SU-DHL-6 (cell line): ENCODE data around the gene ANP32D.

Source experiments
- CTCF ChIP-seq: fragments of 200-600 bp; sonication (generic); IDR thresholded peaks from one replicate; pipeline ENCODE4 v1.5.1; 2017; ENCODE audit warnings: antibody characterized with exemption, mild to moderate bottlenecking, low read length, moderate library complexity; ENCODE audit not compliant: insufficient read depth, poor library complexity, severe bottlenecking
- EZH2phosphoT487 ChIP-seq: fragments of 200-600 bp; sonication (generic), shearing (Covaris generic); conservative IDR thresholded peaks from 2 replicates; pipeline ENCODE4 v1.6.1; 2018; ENCODE audit warnings: mild to moderate bottlenecking, antibody characterized with exemption, low read length, moderate library complexity, mixed read lengths

GRCh38 chr12:48441069-48441468, 31.3 kb upstream of the ANP32D start:
- TF ChIP-seq CTCF = no peak
- no peak for TF ChIP-seq EZH2phosphoT487
